GM21447 (cell line): ENCODE results near the gene RXFP4.
"Not testable (repeated sequence)": the region's sequence is repeated elsewhere in the genome, so short reads cannot be mapped to it uniquely, and the experiment has no call there.

Experiments used
- ATAC-seq: cut with Tn5 transposase; IDR thresholded peaks from one replicate; pipeline ENCODE4 v1.9.1; 2021; ENCODE audit not compliant: unreplicated experiment

RXFP4 gene, protein sequence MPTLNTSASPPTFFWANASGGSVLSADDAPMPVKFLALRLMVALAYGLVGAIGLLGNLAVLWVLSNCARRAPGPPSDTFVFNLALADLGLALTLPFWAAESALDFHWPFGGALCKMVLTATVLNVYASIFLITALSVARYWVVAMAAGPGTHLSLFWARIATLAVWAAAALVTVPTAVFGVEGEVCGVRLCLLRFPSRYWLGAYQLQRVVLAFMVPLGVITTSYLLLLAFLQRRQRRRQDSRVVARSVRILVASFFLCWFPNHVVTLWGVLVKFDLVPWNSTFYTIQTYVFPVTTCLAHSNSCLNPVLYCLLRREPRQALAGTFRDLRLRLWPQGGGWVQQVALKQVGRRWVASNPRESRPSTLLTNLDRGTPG

DNA sequence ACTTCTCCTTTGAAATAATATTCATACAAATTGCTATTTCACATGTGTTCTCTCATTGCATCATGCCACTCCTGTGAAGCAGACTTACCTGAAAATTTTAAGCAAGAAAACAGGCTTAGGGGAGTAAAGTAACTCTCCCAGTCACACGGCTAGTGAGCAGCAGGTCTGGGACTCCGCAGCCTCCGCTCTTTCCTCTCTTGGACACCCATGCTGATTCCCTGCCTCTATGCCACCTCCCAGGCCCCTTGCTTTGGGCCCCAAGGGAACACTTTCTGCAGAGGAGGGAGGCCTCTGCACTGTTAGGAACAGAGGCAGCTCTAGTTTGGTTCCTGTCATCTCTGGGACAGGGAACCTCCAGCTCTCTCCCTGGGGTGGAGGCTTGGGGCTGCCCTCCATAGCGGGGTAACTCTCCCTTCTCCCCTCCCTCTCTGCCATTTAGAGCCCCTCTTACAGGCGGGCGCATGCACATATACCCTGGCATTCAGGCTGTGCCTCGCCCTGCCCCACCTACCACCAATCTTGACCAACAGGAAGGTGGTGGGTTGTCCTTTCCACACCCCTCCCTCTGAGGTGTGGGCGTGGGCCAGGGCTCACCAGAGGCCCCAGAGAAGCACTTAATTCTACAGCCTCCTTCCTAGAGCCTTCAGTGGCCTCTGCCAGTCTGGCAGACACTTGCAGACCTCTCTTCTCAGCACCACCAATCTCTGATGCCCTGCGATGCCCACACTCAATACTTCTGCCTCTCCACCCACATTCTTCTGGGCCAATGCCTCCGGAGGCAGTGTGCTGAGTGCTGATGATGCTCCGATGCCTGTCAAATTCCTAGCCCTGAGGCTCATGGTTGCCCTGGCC is at the start of gene RXFP4:
TSS of gene RXFP4 (plus strand) at position 646 of the 852 bp plus-strand sequence. CDS start at position 718, 72 bp downstream.
- no peak for ATAC-seq

DNA sequence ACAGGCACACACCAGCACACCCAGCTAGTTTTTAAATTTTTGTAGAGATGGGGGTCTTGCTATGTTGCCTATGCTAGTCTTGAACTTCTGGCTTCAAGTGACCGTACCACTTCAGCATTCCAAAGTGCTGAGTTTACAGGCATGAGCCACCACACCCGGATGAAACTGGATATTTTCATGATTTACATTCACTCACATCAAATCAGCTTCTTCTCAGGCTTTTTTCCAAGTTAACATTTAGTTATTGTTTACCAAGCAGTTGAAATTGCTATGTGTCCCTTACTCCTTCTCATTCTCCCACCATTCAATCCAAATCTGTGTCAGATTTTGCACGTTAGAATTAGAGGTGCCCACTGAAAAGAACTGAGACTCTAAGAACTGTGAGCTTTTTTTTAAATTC is 48.6 kb upstream of the RXFP4 start:
- ATAC-seq = no peak

DNA sequence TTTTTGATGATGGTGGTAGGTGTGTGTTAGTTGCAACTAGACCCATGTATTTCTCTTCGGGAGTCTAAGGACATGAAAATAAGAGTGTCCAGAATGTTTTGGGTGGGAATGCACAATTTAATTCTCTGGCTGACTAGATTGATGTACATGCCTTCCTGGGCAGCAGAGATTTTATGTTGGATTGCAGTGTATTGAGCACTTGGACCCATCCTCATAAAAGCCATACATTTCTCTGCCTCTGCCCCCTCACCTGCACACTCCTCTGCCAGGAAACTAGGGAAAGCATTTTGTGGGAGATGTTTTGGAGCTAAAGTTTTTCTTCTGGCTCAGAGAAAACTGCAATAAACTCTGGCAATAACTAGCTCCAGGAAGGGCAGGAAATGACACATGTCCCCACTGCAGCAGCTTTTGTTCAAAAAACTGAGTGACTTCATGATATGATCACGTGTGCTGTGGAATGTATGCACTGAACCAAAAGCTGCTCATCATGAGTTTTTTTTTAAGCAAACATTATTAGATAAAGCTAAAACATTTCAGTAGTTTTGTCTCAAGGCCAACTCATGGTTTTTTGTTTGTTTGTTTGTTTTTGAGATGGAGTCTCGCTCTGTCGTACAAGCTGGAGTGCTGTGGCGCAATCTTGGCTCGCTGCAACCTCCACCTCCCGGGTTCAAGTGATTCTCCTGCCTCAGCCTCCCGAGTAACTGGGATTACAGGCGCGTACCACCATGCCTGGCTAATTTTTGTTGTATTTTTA is 47.9 kb upstream of the RXFP4 start:
- ATAC-seq = no peak

DNA sequence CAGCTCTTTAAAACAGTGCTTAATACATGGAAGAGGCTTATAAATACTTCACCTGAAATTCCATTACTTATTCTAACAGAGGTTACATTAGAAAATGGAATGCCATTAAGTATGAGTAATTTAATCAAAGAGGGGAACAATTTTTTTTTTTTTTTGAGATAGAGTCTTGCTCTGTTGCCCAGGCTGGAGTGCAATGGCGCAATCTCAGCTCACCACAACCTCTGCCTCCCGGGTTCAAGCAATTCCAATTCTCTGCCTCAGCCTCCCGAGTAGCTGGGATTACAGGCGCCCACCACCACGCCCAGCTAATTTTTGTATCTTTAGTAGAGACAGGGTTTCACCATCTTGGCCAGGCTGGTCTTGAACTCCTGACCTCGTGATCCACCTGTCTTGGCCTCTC is 45.8 kb upstream of the RXFP4 start:
- not testable (repeated sequence) for ATAC-seq

DNA sequence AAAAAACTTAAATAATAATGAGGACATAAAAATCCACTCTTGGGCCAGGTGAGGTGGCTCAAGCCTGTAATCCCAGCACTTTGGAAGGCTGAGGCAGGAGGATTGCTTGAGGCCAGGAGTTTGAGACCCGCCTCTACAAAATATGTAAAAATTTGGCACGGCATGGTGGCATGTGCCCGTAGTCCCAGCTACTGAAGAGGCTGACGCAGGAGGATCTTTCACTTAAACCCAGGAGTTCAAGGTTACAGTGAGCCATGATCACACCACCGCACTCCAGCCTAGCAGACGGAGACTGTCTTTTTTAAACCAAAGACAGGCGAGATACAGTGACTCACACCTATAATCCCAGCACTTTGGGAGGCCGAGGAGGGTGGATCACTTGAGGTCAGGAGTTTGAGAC is 45.0 kb upstream of the RXFP4 start:
- not testable (repeated sequence) for ATAC-seq

DNA sequence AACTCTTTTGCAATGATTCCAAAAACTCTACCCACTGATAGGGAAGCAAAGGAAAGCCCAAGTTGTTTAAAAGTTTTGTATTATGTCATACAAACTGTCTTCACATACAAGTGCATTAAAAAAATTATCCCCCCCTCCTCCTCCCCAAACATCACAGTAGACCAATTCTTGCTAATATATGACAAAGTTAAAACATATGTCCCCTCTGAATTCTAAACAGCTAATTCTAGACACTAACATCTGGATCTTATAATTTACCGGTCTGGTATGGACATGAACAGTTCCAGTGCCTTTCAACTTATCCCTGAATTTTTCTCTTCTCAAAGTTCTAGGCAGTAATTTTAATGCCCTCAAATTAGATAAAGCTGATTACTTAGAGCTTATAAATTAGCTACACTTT is 43.7 kb upstream of the RXFP4 start:
- ATAC-seq = no peak

DNA sequence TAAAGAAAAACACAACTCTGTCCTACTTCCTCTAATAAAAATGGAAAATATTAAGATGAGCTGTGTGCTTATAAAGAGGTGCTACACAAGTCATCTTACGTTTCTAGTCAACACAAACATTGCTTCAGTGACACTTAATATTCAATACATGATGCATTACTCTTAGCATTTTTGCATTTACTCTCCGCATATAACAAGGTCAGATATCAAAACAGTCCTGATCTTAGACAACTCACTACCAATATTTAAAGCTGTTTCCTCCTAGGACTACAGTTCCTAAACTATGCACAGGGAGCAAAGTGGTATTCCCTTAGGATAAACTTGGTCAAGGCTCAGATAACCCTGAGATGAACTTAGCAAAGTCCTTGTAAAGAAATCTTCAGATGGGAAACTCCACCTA is 42.5 kb upstream of the RXFP4 start:
- no peak for ATAC-seq

DNA sequence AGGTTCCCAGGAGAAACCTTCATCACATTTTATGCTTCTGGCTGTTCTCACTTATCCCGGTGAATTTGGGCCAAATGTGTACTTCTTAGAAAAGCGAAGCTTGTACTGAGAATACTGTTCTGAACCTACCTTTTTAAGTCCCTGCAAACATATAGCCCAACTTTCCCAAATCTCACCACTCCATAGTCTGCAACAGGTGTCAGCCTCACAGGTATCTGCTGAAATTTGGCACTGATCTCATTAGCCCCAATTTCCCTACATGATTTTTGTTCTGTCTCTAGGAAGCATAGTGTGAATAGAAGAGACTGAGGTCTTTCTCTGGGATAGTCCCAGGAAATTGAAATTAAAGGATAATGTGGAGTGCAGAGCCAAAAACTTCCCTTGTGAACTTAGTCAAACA is 41.8 kb upstream of the RXFP4 start:
- ATAC-seq = no peak

DNA sequence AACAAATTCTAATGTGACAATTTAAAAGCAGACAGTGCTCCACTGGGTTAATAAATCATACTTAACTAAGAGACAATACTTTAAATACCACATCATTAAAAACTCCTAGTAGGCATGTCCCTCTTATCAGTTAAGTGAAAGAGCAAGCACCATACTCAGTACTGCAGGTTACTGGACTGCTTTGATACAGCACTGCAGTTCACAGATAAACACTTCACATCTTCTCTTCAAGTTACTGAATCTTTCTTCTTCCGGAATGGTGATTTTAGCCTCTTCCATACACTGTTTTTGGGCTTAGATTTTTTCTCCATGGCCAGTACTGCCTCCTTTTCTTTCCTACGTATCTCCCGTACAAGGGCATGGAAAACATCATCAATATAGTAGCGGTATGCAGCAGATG is 41.3 kb upstream of the RXFP4 start:
- no peak for ATAC-seq

DNA sequence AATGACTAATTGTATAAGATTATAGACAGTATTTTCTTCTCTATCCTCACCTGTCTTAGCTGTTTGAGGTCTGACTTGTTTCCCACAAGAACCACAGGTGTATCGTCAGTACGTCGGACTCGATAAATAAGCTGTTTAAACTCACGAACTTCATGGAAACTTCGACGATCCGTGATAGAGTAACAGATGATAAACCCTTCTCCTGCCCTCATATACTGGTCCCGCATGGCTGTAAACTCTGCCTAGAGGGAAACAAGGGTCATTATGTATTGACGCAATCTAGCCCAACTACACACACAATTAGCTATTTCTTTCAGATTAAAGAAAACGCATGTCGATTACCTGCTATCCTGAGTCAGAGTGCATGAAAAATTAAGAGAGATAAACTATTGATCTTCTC is 37.2 kb upstream of the RXFP4 start:
- ATAC-seq = no peak

DNA sequence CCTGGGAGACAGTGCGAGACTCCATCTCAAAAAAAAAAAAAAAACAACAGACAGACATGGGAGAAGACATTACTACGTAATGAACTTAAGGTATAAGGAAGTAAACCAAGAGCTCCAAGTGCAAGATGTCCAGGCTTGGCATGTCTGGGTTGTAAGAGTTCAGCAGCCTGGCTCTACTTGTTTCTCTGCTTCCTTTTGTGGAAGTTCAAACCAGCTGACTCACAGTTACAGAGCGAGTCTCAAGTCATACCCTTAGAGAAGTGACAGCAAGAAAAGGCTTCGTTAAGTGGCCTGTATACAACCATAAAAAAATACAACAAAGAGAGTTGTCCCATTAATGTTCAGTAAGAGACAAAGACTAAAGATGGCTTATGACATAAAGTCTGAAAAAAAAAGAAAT is 31.5 kb upstream of the RXFP4 start:
- ATAC-seq = no peak

DNA sequence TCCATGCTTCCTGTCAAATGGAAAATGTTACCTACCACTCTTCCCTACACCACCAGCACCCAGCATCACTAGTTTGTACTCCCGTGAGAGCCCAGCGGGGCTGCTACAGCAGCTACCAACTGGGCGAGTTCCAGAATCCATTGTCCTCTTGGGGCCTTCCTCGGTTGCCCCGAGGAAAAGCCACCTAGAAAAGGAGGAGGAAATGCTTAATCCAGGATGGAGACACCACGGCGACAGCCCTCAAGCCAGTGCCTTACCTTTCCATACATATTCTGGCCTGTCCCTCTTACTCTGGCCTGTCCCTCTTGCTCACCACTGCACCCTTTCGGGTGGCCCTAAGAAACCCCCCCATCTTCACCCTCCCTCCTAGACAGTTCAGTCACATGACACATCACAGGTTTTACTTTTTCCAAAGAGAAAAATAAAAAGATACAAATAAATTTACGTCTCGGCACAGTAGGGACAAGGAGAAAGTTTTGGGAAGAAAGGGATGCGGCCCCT is 30.8 kb upstream of the RXFP4 start:
- ATAC-seq = peak; percentile 27

DNA sequence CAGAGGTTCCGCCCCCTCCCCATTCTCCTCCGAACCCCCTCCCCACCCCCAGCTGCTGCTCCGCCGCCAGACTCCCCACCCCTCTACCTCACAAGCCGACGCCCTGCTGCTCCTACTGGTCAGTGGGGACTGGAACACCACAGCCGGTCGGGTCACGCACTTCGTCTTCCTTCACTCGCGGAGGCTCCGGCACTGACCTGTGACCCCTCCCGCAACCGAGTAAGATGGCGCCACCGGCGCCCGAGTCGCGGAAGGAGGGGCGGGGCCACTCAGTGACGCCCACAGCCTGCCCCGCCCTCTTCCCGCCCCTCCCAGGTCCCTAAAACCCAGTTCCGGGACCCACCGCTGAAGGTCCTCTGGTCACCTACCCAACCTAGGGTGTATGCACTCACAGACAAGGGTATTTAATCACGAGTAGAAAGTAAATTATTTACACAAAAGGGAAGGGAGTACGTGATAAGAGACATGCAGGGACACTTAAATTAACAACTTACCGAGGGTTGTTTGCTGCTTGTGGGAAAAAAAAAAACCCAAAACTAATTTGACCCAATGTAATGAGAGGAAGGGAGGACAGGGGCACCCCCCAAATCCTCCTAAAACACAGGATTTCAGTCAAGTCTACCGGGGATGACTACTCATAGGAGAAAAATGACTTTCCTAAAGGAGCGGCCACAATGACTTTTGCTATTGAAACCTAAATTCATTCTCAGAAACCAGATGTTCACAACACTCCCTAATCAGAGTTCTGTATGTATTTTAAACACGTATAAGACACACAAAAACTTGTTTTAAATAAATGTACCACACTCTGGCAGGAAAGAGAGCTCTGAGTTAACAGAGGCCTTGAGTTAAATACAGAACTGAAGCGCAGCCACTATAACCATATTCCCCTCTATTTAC is 30.0 kb upstream of the RXFP4 start, which contains the start of gene RIT1:
TSS of gene RIT1 (minus strand) at position 194 of the 900 bp plus-strand sequence. CDS start 588 bp downstream, outside the sequence.
- ATAC-seq = peak; percentile 87

DNA sequence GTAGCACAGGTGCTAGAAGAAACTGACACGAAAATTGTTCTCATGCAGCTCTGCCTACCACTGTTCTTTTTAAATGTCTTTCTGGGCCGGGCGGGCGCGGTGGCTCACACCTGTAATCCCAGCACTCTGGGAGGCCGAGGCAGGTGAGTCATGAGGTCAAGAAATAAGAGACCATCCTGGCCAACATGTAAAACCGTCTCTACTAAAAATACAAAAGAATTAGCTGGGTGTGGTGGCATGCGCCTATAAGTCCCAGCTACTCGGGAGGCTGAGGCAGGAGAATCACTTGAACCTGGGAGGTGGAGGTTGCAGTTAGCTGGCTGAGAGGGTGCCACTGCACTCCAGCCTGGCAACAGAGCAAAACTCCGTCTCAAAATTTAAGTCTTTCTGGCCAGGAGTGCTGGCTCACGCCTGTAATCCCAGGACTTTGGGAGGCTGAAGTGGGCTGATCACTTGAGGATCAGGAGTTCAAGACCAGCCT is 29.3 kb upstream of the RXFP4 start:
- ATAC-seq = no peak

DNA sequence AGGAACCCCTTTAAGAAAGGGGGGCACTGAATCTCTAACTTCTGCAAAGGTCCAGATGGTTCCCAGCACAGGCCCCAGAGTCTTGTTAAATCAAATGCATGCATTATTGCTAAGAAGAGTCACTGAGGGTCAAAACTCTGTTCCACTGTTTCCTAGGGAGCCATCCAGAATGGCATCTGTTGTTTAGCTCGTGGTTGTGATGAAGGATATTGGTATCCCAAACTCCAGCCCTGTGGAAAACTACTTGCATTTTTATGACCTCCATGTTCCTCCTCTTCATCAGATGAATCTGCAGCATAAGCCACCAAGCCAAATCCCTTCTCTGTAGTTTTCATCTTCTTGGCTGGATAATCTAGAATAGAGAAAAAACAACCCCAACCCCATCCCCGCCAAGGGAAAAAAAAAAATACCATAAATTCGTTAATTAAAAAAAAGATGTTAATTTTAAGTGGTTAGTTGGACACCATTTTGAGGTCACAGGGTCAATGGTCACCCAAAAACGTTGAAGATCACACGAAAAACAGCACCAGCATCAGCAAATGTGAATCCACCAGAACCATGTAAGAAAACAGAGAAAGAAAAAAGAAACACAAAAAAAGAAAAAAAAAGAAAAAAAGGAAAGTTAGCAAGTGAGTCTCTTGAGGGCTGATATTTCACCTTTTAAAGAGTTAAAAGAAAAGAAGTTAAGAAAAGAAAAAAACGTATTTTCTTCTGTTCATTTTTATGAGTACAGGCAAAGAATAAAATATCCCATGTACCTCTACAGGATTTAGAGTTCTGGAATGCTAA is 27.3 kb upstream of the RXFP4 start:
- no peak for ATAC-seq

DNA sequence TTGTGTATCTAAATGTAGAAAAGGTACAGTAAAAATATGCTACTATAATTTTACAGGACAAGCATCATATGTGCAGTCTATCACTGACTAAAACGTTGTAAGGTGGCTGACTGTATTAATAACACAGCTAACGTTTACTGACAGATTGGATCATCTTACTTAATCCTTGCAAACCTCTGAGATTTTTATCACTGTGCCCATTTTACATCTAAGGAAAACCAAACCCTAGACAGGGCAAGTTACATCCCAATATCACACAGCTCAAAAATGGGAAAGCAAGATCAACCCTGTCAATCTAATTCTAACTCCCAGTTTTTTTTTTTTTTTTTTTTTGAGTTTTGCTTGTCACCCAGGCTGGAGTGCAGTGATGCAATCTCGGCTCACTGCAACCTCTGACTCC is 22.8 kb upstream of the RXFP4 start:
- no peak for ATAC-seq

DNA sequence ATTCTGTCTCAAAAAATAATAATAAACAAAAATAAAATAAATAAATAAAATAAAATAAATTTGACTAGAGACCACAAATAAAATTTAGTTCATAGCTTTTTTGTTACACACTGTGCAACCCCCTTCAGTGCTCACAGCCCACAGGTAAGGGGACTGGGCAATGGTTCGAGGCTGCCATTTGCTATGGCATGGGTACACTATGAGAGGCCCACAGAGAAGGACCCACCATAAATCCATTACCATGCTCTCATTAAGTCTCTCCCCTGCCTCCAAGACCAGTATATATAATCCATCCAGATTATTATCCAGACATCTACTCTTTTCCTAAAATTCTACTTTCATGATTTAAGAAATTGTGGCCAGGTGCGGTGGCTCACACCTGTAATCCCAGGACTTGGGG is 21.6 kb upstream of the RXFP4 start:
- no peak for ATAC-seq

DNA sequence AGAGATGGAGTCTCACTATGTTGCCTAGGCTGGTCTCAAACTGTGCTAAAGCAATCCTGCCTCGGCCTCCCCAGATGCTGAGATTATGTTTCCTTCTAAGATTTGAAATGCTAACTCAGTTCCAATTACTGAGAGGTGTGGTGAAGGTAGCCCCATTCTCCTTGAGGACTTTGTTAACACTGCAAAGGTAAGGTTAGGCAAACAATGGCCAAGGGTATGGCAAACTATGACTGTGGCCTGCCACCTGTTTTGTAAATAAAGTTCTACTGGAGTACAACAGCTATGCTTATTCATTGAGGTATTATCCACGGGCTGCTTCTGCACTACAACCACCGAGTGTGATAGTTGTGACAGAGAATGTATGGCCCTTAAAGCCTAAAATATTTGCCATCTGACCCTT is 20.7 kb upstream of the RXFP4 start:
- ATAC-seq = no peak

DNA sequence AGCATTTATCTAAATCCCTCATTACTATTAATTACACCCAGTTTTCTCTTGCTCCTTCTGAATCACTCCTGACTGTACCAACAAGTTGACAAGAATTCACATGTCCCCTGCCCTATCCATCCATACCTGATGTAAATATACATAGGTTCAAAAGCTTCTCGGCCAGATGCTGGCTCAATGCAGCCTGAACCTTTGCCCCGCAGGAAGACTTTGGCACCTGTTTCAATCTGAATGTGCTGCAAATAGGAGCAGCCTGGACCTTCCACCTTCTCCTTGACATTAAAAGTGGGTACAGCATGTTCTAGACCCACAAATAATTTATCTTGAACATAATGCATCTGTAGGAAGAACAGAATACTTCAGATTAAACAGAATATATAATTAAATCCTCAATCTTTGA is 15.9 kb upstream of the RXFP4 start:
- ATAC-seq = no peak
